GM21737 (cell line): ENCODE data around the gene ZNF526.
A peak's percentile ranks its signal among the peaks of the same experiment; 100 is the strongest.
"Not testable (repeated sequence)": the region's sequence is repeated elsewhere in the genome, so short reads cannot be mapped to it uniquely, and the experiment has no call there.

Experiments
- ATAC-seq: cut with Tn5 transposase; IDR thresholded peaks from one replicate; pipeline ENCODE4 v1.9.1; 2021; ENCODE audit warnings: mild to moderate bottlenecking, moderate library complexity; ENCODE audit not compliant: unreplicated experiment

The ZNF526 gene

GRCh38 chr19:42257842-42258241 is 37.7 kb downstream of the ZNF526 start:
- ATAC-seq, result not testable (repeated sequence)

GRCh38 chr19:42261763-42262162 is 41.7 kb downstream of the ZNF526 start:
- ATAC-seq, result no peak

GRCh38 chr19:42266105-42266504 is 46.0 kb downstream of the ZNF526 start:
- ATAC-seq, result not testable (repeated sequence)

- not testable (repeated sequence) for ATAC-seq
These were observed 47.0 kb downstream of the ZNF526 start for GRCh38 chr19:42266928-42267603.

GRCh38 chr19:42267644-42268141 is 47.6 kb downstream of the ZNF526 start:
- no peak for ATAC-seq

GRCh38 chr19:42268142-42268703 is 48.1 kb downstream of the ZNF526 start:
- ATAC-seq, result peak; percentile 46

- ATAC-seq, result peak; percentile 82
These were observed 48.8 kb downstream of the ZNF526 start, which contains the start of gene CIC for GRCh38 chr19:42268704-42269477. TSS of gene CIC (plus strand) at chr19:42269252. CDS start at chr19:42271784, 2,532 bp downstream.

GRCh38 chr19:42269478-42270345 is 49.6 kb downstream of the ZNF526 start:
- no peak for ATAC-seq

GRCh38 chr19:42270346-42271044 is 50.4 kb downstream of the ZNF526 start:
- ATAC-seq, result no peak

GRCh38 chr19:42271045-42271419 is 50.9 kb downstream of the ZNF526 start:
- no peak for ATAC-seq

GRCh38 chr19:42271861-42272534 is 51.9 kb downstream of the ZNF526 start:
- no peak for ATAC-seq

GRCh38 chr19:42272535-42272897 is 52.4 kb downstream of the ZNF526 start:
- ATAC-seq, result no peak

GRCh38 chr19:42272989-42273406 is 52.9 kb downstream of the ZNF526 start:
- ATAC-seq, result no peak

- no peak for ATAC-seq
These were observed 53.4 kb downstream of the ZNF526 start for GRCh38 chr19:42273407-42274064.

GRCh38 chr19:42274065-42274682 is 54.1 kb downstream of the ZNF526 start:
- no peak for ATAC-seq

GRCh38 chr19:42275103-42275502 is 55.0 kb downstream of the ZNF526 start:
- ATAC-seq, result no peak

- no peak for ATAC-seq
These were observed 55.4 kb downstream of the ZNF526 start for GRCh38 chr19:42275517-42275916.

GRCh38 chr19:42276284-42276683 is 56.2 kb downstream of the ZNF526 start:
- no peak for ATAC-seq

- ATAC-seq, result no peak
These were observed 56.7 kb downstream of the ZNF526 start for GRCh38 chr19:42276821-42277220.
